Measurements from ENCODE around the gene CCSER1.

DNA sequence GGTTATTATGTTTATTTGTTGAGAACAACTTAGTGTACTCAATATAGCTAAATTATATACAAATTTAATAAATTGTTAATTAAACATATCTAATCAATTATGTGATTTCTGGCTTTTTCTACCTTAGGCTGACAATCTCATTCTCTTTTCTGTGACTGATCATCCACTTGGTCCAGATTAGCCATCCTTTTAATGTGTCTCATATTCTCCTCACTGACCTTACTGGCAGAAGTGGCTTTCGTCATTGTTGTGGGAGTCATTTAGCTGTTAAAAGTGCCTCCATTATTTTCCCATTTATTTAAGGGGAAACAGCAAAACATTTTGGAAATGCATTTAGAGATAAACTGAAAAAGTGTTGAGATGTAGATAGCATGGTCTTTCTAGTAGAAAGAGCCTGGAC, 172.2 kb downstream of the CCSER1 start:
- TF ChIP-seq, protein P1, sequence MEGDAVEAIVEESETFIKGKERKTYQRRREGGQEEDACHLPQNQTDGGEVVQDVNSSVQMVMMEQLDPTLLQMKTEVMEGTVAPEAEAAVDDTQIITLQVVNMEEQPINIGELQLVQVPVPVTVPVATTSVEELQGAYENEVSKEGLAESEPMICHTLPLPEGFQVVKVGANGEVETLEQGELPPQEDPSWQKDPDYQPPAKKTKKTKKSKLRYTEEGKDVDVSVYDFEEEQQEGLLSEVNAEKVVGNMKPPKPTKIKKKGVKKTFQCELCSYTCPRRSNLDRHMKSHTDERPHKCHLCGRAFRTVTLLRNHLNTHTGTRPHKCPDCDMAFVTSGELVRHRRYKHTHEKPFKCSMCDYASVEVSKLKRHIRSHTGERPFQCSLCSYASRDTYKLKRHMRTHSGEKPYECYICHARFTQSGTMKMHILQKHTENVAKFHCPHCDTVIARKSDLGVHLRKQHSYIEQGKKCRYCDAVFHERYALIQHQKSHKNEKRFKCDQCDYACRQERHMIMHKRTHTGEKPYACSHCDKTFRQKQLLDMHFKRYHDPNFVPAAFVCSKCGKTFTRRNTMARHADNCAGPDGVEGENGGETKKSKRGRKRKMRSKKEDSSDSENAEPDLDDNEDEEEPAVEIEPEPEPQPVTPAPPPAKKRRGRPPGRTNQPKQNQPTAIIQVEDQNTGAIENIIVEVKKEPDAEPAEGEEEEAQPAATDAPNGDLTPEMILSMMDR (conservative IDR thresholded peaks at IDR 0.05), result no peak
- TF ChIP-seq EZH2 (IDR thresholded peaks at IDR 0.05; ENCODE audit: low read depth), result no peak

Data from PC-9 (cell line).